ENCODE results near the gene SLC9A4. TPM values are rescaled to one million over a fixed set of nuclear protein-coding genes. Genes with fewer than 3 reads are reported as not detected.

Gene SLC9A4
- total RNA-seq, 1 donor from 2014 or later = 0.40 TPM

- TF ChIP-seq CTCF (conservative IDR thresholded peaks at IDR 0.05; ENCODE audit: low read depth, low read length) = no peak
- DNase-seq (ENCODE audit: low read depth) = no peak
- H3K4me3 ChIP-seq (ENCODE audit: low read depth, low read length) = no peak overlapping the region
Measured at GRCh38 chr2:102527086-102527485, 54.1 kb downstream of the SLC9A4 start.

- TF ChIP-seq CTCF (conservative IDR thresholded peaks at IDR 0.05; ENCODE audit: low read depth, low read length) = no peak
- H3K4me3 ChIP-seq (ENCODE audit: low read depth, low read length) = no peak overlapping the region
- DNase-seq (ENCODE audit: low read depth) = no peak
Measured at GRCh38 chr2:102538491-102538890, 65.5 kb downstream of the SLC9A4 start.

GRCh38 chr2:102540882-102541281, 67.9 kb downstream of the SLC9A4 start:
- H3K4me3 ChIP-seq (ENCODE audit: low read depth, low read length) = no peak overlapping the region
- no peak for DNase-seq (ENCODE audit: low read depth)
- no peak for TF ChIP-seq CTCF (conservative IDR thresholded peaks at IDR 0.05; ENCODE audit: low read depth, low read length)

- H3K4me3 ChIP-seq (ENCODE audit: low read depth, low read length) = no peak overlapping the region
- no peak for TF ChIP-seq CTCF (conservative IDR thresholded peaks at IDR 0.05; ENCODE audit: low read depth, low read length)
- DNase-seq (ENCODE audit: low read depth) = no peak
Measured at GRCh38 chr2:102544182-102544581, 71.2 kb downstream of the SLC9A4 start.

- TF ChIP-seq CTCF (conservative IDR thresholded peaks at IDR 0.05; ENCODE audit: low read depth, low read length) = no peak
- DNase-seq (ENCODE audit: low read depth) = no peak
- H3K4me3 ChIP-seq (ENCODE audit: low read depth, low read length) = no peak overlapping the region
Measured at GRCh38 chr2:102547462-102547861, 74.4 kb downstream of the SLC9A4 start.

GRCh38 chr2:102549027-102549426, 76.0 kb downstream of the SLC9A4 start:
- no peak for TF ChIP-seq CTCF (conservative IDR thresholded peaks at IDR 0.05; ENCODE audit: low read depth, low read length)
- no peak overlapping the region for H3K4me3 ChIP-seq (ENCODE audit: low read depth, low read length)
- no peak for DNase-seq (ENCODE audit: low read depth)

GRCh38 chr2:102550151-102550550, 77.1 kb downstream of the SLC9A4 start:
- no peak for TF ChIP-seq CTCF (conservative IDR thresholded peaks at IDR 0.05; ENCODE audit: low read depth, low read length)

More at GRCh38 chr2:102550151-102550550, 77.1 kb downstream of the SLC9A4 start:
- no peak for DNase-seq (ENCODE audit: low read depth)
- H3K4me3 ChIP-seq (ENCODE audit: low read depth, low read length) = no peak overlapping the region
